HepG2 (cell line): ENCODE measurements around the gene C1orf74.

ENCODE experiments used
- EZH2 ChIP-seq: conservative IDR thresholded peaks from 2 replicates; pipeline ENCODE4 v1.6.1; 2012; ENCODE audit warnings: mild to moderate bottlenecking, low read depth, low read length, moderate library complexity
- FOXM1 ChIP-seq: sonication (generic); formaldehyde crosslinking; IDR thresholded peaks from 2 replicates; pipeline ENCODE4 v1.5.0; 2020; ENCODE audit warnings: missing genetic modification reagents
- POLR2A ChIP-seq, 2 experiments: IDR thresholded peaks; 2 replicates each; pipeline ENCODE4 v1.6.1; 2011; ENCODE audit warnings: low read depth in 2 of 2, low read length in 2 of 2, mild to moderate bottlenecking in 1 of 2, moderate library complexity in 1 of 2; ENCODE audit not compliant: insufficient read depth in 1 of 2
- SP2 ChIP-seq: sonication (generic); formaldehyde crosslinking; IDR thresholded peaks from 2 replicates; pipeline ENCODE4 v1.5.1; 2020; ENCODE audit warnings: mild to moderate bottlenecking, missing genetic modification reagents
- TOE1 ChIP-seq: sonication (generic); formaldehyde crosslinking; IDR thresholded peaks from 2 replicates; pipeline ENCODE4 v1.4.0; 2020; ENCODE audit warnings: mild to moderate bottlenecking, missing genetic modification reagents
- ZNF335 ChIP-seq: sonication (generic); formaldehyde crosslinking; IDR thresholded peaks from 2 replicates; pipeline ENCODE4 v1.4.0; 2020; ENCODE audit warnings: missing genetic modification reagents
- TF ChIP-seq, protein P1 (sequence below): IDR thresholded peaks from 2 replicates; pipeline ENCODE4 v1.6.1; 2012; ENCODE audit warnings: inconsistent platforms

DNA sequence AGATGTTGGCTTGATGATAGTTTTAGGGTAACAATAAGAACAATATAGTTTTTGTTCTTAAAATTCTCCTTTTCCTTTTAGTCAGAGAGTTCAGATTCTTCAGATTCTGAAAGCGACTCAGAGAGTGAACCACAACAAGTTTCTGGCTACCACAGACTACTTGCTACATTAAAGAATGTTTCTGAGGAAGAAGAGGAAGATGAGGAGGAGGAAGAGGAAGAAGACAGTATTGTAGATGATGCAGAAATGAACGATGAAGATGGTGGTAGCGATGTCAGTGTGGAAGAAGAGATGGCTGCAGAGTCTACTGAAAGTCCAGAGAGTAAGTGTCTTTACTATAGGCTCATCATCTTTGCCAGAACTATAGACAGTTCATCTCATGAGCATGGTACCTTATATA, 46.4 kb upstream of the C1orf74 start:
- TF ChIP-seq, protein P1, sequence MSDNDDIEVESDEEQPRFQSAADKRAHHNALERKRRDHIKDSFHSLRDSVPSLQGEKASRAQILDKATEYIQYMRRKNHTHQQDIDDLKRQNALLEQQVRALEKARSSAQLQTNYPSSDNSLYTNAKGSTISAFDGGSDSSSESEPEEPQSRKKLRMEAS = no peak
- TF ChIP-seq EZH2 = no peak
- TF ChIP-seq TOE1 (CRISPR knock-in tag) = no peak
- TF ChIP-seq SP2 (CRISPR knock-in tag) = no peak
- TF ChIP-seq ZNF335 (CRISPR knock-in tag) = no peak
- TF ChIP-seq POLR2A (IDR thresholded peaks at IDR 0.05; ENCODE audit: insufficient read depth in 1 of 2, low read depth in 2 of 2, low read length in 2 of 2) = no peak
- no peak for TF ChIP-seq FOXM1
